GM18520 (cell line): ENCODE measurements around the gene AK1.

Experiments
- ATAC-seq: cut with Tn5 transposase; IDR thresholded peaks from one replicate; pipeline ENCODE4 v1.9.1; 2021; ENCODE audit not compliant: unreplicated experiment

The AK1 gene

DNA sequence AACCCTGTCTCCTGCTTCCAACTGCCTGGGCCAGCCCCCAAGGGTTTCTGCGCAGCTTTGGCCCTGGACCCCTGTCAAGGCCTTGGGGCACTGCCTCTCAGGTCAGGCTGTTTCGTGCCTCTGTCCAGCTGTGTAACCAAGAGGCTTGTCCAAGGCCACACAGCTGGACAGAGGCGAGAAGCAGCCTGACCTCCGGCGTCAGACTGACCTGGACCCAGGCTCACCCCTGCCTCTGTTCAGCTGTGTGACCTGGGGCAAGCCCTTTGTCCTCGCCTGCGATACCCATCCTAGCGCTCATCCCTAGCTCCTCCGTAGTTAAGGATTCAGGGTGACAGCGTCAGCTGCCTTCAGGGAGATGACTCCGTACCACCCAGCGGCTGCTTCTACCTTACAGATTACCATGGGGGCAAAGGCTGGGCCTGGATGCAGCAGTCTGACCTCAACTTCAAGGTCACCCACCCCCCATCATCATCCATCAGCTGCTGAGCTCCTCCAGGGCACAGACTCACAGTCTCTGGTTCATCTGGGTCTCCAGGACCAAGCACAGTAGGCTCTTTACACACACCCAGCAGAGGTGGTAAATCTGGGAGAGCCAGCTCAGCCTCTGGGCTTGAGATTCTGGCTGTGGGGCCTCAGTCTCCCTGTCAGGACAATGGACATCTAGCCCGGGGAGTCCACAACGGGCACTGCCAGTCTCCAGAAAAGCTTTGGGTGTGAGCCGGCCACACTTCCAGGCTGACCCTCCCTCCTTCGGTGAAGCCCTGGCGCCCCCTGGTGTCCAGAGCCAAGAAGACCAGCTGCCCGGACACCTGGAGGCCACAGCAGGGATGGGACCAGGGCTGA, 7.9 kb downstream of the AK1 start:
- no peak for ATAC-seq

DNA sequence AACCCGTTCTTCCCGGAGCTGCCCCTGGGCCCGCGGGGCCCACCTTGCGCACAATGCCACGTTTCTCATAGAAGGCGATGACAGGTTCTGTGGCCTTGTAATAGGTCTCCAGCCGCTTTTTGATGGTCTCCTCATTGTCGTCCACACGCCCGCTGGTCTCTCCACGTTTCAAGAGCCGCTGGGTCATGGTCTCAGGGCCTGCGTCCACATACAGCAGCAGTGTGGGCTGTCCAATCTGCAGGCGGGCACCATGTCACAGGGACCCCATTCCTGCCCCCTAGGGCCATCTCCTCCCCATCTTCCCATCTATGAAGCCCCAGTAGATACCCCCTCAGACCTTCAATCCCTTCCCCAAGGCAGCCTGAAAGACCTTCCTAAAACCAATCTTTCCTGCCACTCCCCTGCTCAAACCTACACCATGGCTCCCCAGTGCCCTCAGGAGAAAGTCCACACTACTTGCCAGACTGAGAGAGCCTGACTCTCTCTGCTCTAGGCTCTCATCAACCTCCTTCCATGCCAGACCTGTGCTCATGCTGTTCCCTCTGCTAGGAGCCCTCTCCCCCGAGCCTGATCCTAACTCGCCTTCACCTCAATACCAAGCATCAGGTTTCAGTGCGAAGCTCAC, 9.1 kb downstream of the AK1 start:
- ATAC-seq, result no peak

DNA sequence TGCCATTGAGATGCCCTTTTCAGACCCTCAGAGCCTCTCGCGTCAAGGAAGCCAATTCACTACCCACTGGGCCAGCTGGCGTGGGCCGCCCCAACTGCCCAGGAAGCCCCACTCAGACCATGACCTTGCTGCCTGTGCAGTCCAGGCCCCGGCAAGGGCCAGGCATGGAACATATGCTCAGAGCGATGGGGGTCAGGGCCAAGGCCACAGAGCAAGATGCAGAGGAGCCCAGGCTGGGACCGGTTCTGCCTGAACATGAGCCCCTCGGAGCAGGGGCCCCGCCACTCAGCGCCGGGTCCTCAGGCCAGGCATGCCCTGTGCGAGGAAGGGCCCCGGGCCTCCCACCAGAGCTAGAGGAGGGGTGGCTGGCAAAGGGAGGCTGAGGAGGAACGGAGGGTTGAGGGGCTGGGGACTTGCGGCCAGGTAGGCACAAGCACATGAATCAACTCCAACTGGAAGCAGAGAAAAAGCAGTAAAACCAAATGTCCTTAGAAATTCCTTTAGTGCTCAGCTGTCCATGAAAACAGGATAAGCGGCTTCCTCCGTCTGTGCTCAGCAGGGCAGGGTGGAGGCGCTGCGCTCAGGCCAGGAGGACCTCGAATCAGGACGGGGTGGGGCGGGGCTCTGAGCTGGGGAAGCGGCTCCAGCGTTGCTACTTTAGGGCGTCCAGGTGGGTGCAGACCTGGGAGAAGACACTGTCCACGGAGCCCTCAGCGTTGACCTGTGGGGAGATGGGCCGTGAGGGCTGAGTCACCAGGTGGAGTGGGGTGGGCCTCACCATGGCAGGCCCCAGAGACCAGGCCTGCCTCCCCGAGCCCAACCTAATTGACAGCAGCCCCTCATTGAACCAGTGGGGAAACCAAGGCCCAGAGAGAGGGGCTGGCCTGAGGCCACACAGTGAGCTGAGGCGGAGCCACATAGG, 9.9 kb downstream of the AK1 start:
- no peak for ATAC-seq

DNA sequence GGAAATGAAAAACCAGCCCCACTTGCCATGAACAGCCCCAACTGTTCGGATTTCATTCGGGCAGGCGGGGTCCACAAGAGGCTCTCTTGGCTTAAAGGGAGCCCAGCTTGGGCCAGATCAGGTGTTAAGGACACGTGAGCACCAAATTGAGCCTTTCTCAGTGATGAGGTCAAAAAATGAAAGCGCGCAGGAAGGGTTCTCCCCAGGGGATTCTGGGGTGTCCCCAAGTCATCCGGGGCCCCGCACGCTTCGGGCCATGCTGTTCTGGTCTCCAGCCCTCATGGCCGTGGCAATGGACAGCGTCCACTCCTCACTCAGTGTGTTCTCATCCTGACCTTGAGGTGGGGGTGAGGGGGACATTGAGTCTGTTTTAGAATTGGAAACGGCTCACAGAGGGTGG, 10.9 kb downstream of the AK1 start:
- no peak for ATAC-seq

DNA sequence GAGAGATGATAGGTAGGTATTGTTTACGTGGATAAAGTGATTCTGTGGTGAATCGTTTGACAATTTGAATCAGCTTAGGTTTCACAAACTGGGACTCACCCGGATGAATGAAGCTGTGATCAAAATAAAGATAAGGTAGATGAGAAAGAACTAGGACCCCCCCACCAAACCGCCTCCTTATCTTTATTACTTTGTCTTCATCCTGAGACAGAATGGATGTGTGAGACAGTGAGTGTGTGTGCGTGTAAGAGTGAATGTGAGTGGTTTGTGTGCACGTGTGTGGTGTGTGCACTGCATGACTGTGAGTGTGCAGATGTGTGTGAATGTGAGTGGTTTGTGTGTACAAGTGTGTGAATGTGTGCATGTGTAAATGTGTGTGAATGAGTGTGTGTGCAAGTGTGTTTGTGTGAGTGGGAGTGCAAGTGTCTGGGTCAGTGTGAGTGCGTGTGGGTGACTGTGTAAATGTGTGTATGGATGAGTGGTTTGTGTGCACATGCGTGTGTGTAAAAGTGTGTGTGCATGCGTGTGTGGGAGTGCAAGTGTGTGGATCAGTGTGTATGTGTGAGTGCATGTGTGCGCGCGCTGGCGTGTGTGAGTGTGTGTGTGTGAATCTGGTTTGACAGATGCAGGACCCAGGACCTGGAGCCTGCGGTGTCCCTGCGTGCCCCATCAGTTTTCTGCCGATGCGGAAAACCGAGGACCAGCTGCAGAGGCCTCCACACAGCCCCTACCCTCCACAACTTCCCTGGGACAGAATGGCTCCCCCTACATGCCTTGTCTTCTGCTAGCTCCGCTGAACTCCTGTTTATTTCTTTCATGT, 11.6 kb downstream of the AK1 start:
- ATAC-seq, result no peak

DNA sequence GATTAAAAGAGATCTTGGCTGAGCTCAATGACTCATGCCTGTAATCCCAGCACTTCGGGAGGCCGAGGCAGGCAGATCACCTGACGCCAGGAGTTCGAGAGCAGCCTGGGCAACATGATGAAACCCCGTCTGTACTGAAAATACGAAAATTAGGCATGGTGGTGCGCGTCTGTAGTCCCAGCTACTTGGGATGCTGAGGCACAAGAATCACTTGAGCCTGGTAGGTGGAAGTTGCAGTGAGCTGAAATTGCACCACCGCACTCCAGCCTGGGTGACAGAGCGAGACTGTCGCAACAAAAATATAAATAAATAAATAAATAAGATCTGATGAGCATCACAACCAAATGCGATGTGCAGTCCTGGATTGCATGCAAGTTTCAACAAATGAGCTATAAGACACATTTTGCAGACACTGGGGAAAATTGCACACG, 14.3 kb downstream of the AK1 start:
- no peak for ATAC-seq

DNA sequence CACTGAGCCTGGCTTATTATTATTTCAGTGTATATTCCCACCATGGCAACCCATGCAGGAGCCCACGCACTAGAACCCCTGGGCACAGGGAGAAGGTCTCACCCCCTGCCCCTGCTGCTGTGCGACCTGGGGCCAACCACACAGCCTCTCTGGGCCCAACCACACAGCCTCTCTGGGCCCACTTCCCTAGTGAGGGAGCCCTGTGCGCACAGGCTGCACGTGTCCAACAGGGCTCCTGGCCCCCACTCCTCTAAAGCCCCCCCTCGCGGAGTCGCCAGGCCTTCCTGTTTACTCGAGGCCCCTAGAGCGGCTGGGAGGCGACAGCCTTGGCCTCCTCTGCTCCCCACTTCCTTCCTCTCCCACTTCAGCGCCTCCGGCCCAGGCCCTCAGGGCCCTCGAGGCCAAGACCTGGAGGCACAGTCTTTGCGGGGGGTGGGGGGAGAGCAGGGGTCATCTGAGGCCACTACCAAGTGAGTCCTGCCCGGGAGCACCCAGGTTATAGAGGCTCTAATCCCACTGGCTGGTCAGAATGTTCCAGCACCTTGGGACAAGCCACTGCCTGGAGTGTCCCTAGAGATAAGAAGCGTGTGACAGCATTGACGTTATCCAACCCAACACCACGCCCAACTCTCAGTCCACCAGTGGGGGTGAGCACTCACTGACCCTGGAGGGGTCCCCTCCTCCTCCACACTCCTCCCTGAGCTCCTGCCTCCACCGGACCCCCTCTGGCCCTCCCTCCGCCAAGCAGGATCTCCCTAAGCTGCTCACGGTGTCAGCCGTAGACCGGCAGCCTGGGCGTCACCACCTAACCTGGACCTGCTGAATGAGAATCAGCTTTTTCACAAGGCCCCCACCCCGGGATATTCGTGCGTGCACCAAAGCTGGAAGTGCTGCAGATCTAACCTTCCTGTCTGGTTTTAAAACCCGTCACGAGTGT, 15.1 kb downstream of the AK1 start:
- no peak for ATAC-seq

DNA sequence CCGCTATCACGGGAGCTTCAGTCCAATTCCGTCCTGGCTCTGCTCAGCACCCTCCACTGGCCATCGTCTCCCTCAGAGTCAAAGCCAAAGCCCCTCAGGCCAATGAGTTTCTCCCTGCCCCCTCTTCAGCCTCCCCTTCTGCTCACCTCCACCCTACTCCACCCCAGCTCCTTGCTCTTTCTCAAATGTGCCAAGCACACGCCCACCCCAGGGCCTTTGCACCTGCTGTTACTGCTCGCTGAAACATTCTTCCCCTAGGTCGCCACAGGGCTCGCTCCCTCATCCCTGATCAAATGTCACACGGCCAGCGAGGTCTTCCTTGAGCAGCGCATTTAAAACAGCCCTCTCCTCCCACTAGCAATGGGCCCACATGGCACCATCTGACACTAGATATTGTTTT, 16.7 kb downstream of the AK1 start:
- ATAC-seq, result no peak

DNA sequence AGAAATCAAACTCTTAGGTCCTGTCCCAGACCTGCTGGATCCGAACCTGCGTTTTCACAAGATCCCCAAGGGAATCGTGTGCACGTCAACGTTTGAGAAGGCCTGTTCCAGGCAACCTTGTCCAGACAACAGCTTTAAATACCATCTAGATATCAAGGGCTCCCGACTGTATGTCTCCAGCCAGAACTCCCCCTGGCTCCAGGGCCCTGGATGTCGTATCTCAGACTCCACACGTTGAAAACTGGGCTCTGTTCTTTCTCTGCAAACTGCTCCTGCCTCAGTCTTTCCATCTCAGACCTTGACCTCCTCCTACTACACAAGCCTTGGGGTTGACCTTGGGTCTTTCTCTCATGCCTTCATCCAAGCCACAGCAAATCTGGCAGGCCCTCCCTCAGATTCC, 17.2 kb downstream of the AK1 start:
- no peak for ATAC-seq

DNA sequence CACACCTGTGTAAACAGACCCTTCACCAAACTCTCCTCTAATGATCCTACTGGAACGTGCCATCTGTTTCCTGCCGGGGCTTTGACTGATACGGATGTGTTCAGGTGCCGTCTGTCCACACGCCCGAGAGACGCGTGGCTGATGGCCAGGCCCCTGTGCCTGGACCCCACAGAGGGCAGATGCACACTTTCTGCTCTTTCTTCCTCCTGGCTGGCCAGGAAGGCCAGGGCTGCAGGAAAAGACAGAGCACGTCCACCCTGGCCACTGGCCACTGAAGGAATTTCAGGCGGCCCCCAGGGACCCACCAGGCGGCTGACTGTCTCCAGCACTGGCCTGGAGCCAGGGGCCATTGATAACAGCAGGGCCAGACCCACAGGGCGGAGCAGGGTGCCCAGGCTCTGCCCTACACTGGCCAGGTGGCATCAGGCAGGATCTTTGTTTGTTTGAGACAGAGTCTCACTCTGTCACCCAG, 19.4 kb downstream of the AK1 start:
- no peak for ATAC-seq

DNA sequence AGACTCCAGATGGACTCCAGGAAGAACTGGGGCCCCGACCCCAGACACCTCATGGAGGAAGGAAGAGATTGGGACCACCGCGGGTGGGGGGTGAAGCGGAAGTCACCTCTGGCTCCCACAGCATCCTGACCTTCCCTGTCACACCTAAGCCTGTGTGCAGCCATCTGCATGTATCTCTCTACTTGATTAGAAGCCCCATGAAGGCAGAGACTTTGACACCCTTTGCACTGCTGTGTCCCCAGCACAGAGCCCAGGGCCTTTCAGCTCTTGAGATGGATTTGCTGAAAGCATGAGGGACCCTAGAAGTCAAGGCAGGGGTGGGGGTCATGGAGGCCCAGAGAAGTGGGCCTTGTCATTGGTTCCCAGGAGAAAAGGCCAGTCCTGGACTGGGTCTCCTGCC, 20.2 kb downstream of the AK1 start:
- ATAC-seq, result no peak

DNA sequence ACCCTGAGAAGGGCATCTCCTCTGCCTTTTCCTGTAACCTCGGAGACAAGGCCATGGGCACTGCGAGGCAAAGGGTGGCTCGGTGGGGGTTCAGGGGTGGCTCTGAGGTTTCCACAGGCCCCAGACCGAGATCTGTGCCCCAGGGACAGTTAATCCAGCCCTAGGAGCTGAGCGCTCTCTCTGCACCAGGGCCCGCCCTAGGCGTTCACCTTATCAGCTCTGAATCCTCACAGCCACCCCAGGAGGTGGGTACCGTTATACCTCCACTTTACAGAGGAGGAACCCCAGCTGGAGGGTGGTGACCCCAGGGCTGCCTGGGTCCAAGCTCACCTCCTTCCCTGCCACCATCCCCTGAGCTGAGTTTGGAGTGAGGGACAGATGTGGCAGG, 20.8 kb downstream of the AK1 start:
- no peak for ATAC-seq

DNA sequence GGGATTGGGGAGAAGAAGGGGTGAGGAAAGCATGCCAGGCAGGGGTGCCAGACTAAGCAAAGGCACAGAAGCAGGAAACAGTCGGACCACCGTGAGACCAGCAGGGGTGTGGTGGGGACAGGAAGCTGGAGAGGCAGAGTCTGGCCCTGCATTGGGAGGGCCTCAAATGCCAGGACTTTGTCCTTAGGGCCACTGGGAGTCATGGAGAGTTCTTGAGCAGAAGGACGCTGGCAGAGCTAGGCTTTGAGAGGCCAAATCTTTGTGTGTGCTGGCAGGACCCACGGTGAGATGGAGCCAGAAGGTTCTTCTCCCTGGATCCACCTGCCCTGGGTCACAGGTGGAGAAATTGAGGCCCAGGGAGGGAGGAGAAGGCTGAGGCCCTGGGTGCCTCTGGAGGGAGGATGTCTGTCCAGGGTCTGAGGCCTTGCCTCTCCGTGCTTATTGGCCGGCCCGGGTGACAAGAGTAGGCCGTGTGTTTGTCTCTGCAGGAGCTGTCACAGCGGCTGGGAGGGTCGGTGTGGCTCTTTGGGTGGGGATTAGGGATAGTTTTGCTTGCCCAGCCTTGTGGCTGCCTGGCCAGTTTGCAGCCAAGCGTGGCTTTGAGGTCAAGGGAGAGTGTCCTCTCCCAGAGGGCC, 21.3 kb downstream of the AK1 start:
- ATAC-seq, result no peak

DNA sequence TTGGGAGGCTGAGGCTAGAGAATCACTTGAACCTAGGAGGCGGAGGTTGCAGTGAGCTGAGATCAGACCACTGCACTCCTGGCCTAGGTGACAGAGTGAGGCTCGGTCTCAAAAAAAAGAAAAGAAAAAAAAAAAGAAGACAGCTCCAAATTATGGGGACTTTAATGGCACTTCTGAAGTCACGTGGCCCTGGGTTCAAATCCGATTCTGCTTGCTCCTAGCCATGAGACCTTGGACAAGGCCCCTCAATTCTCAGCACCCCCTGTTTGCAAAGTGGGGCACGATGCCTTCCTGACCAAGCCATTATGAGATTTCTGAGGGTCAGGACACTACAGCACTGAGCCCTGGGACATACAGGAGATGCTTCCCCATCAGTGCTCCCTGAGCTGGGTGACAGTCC, 22.0 kb downstream of the AK1 start:
- no peak for ATAC-seq

DNA sequence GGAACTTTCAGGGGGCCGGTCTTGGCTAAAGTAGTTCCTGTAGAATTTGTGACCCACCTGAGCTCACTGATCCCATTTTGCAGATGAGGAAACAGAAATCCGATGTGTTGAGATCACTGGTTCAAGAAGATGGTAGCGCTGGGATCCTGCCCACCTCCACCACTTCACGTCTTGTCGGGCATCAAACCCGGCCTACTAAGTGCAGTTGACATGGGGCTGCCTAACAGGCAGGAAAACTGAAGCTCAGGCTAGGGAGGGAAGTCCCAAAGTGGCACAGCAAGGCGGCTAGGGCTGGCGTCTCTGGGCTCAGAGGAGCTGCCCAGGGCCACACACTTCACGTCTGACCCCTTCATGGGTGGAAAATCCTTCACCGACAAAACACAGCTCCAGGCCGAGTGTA, 22.5 kb downstream of the AK1 start:
- ATAC-seq, result no peak

DNA sequence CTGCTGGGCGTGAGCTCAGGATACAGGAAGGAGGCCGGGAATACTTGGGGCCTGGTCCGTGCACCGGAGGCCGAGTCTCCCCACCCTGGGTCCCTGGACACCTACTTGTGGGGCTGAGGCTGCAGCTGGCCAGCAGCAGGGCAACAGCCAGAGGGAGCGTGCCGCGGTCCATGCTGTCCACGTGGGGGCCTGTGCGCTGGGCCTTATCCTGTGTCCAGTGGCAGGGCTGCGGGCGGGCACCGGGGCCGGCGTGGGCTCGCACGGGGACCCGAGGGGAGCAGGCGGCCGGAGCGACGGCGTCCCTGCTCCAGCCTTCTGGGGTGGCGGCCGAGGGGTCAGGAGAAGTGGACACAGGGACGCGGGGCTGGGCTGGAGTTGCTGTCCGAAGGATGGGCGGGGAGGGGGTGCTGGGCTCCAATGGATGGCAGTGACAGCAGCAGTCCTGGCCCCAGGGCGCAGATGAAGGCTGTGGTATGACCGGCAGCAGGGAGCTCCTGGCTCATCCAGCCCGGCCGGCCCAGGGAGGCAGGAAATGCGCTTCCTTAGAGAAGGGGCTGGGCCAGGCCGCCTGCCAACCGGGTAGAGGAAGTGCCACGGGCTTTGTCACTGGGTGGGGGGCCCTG, 23.2 kb downstream of the AK1 start, which contains the start of gene ENG:
ENG (minus strand) TSS at position 475 of the 623 bp plus-strand sequence; CDS start at position 172, 303 bp downstream.
- no peak for ATAC-seq

DNA sequence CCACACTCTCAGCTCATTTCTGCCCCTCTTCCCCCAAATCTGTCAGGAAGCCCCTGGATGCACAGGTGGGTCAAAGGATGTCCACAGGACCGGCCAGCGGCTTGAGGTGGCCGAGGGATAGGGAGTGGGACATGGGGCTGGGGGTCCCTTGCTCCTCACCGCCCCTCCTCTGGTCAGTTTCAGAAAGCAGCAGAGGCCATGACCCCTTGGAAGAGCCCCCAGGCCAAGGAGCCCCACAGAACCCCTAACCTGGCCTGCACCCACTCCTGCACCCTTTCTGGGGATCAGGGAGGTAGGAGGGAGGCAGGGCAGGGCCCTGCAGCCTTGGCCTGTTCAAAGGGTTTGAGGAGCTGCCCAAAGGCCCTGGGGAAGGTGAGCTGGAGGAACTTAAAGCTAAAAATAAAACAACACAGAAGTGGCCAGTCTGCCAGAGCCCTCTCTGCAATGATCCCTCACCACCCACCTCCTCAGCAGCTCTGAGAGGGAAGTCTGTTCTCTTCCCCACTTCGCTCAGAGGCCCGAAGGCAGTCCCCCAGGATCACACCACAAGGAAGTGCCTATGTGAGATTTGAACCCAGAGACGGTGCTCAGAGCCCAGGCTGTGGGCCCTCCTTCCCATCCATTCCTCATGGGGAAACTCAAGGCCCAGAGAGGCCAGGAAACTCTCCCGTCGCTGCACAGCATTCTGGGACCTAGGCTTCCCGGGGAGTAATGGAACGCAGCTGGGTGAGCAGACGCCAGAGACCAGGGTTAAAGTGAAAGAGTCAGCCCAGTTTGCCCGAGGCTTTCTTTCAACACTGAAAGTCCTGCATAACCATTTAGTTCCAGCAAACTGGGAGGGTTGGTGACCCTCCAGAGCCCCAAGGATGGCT, 23.9 kb downstream of the AK1 start:
- ATAC-seq, result no peak

DNA sequence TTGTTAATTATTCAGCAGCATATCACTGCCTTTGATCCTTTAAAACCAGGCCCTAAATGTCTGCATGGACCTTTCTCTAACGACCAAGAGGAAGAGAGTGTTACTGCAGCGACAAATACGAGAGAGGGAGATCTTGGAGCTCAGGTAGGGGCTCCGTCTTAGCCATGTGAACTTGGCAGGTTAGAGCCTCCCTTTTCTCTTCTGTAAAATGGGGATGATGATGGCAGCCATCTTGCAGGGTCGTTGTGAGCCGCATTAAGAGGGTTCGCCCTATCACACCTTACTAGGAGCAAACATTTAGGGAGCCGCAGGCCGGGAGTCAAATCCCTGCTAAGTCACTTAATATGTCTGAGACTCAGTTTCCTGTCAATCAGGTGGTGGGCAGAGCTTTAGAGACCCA, 24.6 kb downstream of the AK1 start:
- no peak for ATAC-seq
